ENCODE results near the gene ADGRA1.

ADGRA1 gene

GRCh38 chr10:133094286-133094685 lies 6.6 kb downstream of the ADGRA1 start:
- DNase-seq: no peak
- Histone ChIP-seq H3K79me1 (replicated peaks; ENCODE audit: low read length, poor library complexity, severe bottlenecking) (no peaks in the 10 kb centered on the region), H3K4me3 (ENCODE audit: insufficient read depth in 1 of 2, low read depth in 1 of 2, low read length in 2 of 2) (no peak overlapping the region), H3K9me3 (ENCODE audit: control insufficient read depth, low read length) (no peaks in the 10 kb centered on the region), H3K27ac (ENCODE audit: low read length, poor library complexity, severe bottlenecking) (no peak overlapping the region), H3K27me3 (ENCODE audit: control insufficient read depth in 1 of 2, insufficient read depth in 1 of 2, low read length in 2 of 2) (peaks cover 25 to 80% of the 10 kb centered on the region in 2 experiments), H3K9ac (ENCODE audit: low read length) (no peak overlapping the region), H3K4me1 (ENCODE audit: control insufficient read depth, insufficient read depth, low read depth, low read length) (no peaks in the 10 kb centered on the region), H3K36me3 (ENCODE audit: control insufficient read depth in 1 of 2, insufficient read depth in 2 of 2, low read depth in 1 of 2, low read length in 2 of 2) (no peaks in the 10 kb centered on the region), H2AK5ac (ENCODE audit: low read length, severe bottlenecking) (no peak overlapping the region), H3K4ac (ENCODE audit: low read depth in 1 of 2, low read length in 2 of 2) (no peak overlapping the region), H2BK5ac (ENCODE audit: low read depth, low read length, poor library complexity, severe bottlenecking) (no peak overlapping the region), H2BK15ac (ENCODE audit: low read depth, poor library complexity, severe bottlenecking) (no peak overlapping the region), H2BK12ac (ENCODE audit: low read length in 2 of 2) (no peak overlapping the region), H2BK120ac (ENCODE audit: low read depth, low read length) (no peak overlapping the region), H4K8ac (ENCODE audit: low read length) (no peak overlapping the region), H3K4me2 (ENCODE audit: low read length, poor library complexity, severe bottlenecking) (no peak overlapping the region), H2AFZ (ENCODE audit: low read depth, low read length) (no peak overlapping the region), H3K23ac (ENCODE audit: low read length in 2 of 2) (no peak overlapping the region), H3K14ac (ENCODE audit: low read length in 2 of 2) (no peak overlapping the region), H4K91ac (ENCODE audit: low read length) (no peak overlapping the region), H3K18ac (ENCODE audit: low read depth in 1 of 2, low read length in 2 of 2) (no peak overlapping the region)
- 86% methylated on average over 22 of the region's 22 CpGs for WGBS

GRCh38 chr10:133094866-133095265 lies 7.1 kb downstream of the ADGRA1 start:
- Histone ChIP-seq H2BK120ac (ENCODE audit: low read depth, low read length) (no peak overlapping the region), H3K4me2 (ENCODE audit: low read length, poor library complexity, severe bottlenecking) (no peak overlapping the region), H2AK5ac (ENCODE audit: low read length, severe bottlenecking) (no peak overlapping the region), H3K79me1 (replicated peaks; ENCODE audit: low read length, poor library complexity, severe bottlenecking) (no peaks in the 10 kb centered on the region), H3K14ac (ENCODE audit: low read length in 2 of 2) (no peak overlapping the region), H3K9ac (ENCODE audit: low read length) (no peak overlapping the region), H3K36me3 (ENCODE audit: control insufficient read depth in 1 of 2, insufficient read depth in 2 of 2, low read depth in 1 of 2, low read length in 2 of 2) (no peaks in the 10 kb centered on the region), H2AFZ (ENCODE audit: low read depth, low read length) (no peak overlapping the region), H3K27ac (ENCODE audit: low read length, poor library complexity, severe bottlenecking) (no peak overlapping the region), H3K9me3 (ENCODE audit: control insufficient read depth, low read length) (no peaks in the 10 kb centered on the region), H2BK12ac (ENCODE audit: low read length in 2 of 2) (no peak overlapping the region), H3K4me3 (ENCODE audit: insufficient read depth in 1 of 2, low read depth in 1 of 2, low read length in 2 of 2) (no peak overlapping the region), H3K27me3 (ENCODE audit: control insufficient read depth in 1 of 2, insufficient read depth in 1 of 2, low read length in 2 of 2) (peaks cover 19 to 80% of the 10 kb centered on the region in 2 experiments), H3K4ac (ENCODE audit: low read depth in 1 of 2, low read length in 2 of 2) (no peak overlapping the region), H3K23ac (ENCODE audit: low read length in 2 of 2) (no peak overlapping the region), H2BK15ac (ENCODE audit: low read depth, poor library complexity, severe bottlenecking) (no peak overlapping the region), H4K91ac (ENCODE audit: low read length) (no peak overlapping the region), H3K4me1 (ENCODE audit: control insufficient read depth, insufficient read depth, low read depth, low read length) (no peaks in the 10 kb centered on the region), H4K8ac (ENCODE audit: low read length) (no peak overlapping the region), H2BK5ac (ENCODE audit: low read depth, low read length, poor library complexity, severe bottlenecking) (no peak overlapping the region), H3K18ac (ENCODE audit: low read depth in 1 of 2, low read length in 2 of 2) (no peak overlapping the region)
- WGBS: 85% methylated on average over 17 of the region's 17 CpGs
- no peak for DNase-seq

- H2BK5ac ChIP-seq (ENCODE audit: low read depth, low read length, poor library complexity, severe bottlenecking): no peak overlapping the region
- H2AK5ac ChIP-seq (ENCODE audit: low read length, severe bottlenecking): no peak overlapping the region
- no peak overlapping the region for H2BK12ac ChIP-seq (ENCODE audit: low read length in 2 of 2)
- H2BK15ac ChIP-seq (ENCODE audit: low read depth, poor library complexity, severe bottlenecking): no peak overlapping the region
- no peak overlapping the region for H3K18ac ChIP-seq (ENCODE audit: low read depth in 1 of 2, low read length in 2 of 2)
- H3K4ac ChIP-seq (ENCODE audit: low read depth in 1 of 2, low read length in 2 of 2): no peak overlapping the region
- no peak overlapping the region for H3K14ac ChIP-seq (ENCODE audit: low read length in 2 of 2)
- 86% methylated on average over 16 of the region's 16 CpGs for WGBS
- no peaks in the 10 kb centered on the region for H3K4me1 ChIP-seq (ENCODE audit: control insufficient read depth, insufficient read depth, low read depth, low read length)
- H3K79me1 ChIP-seq (replicated peaks; ENCODE audit: low read length, poor library complexity, severe bottlenecking): no peaks in the 10 kb centered on the region
- no peak overlapping the region for H4K8ac ChIP-seq (ENCODE audit: low read length)
- no peak overlapping the region for H3K27ac ChIP-seq (ENCODE audit: low read length, poor library complexity, severe bottlenecking)
- no peak for DNase-seq
- no peak overlapping the region for H3K4me2 ChIP-seq (ENCODE audit: low read length, poor library complexity, severe bottlenecking)
- H2BK120ac ChIP-seq (ENCODE audit: low read depth, low read length): no peak overlapping the region
- peaks cover 13 to 80% of the 10 kb centered on the region in 2 experiments for H3K27me3 ChIP-seq (ENCODE audit: control insufficient read depth in 1 of 2, insufficient read depth in 1 of 2, low read length in 2 of 2)
- H3K9me3 ChIP-seq (ENCODE audit: control insufficient read depth, low read length): no peaks in the 10 kb centered on the region
- H3K36me3 ChIP-seq (ENCODE audit: control insufficient read depth in 1 of 2, insufficient read depth in 2 of 2, low read depth in 1 of 2, low read length in 2 of 2): no peaks in the 10 kb centered on the region
- H3K23ac ChIP-seq (ENCODE audit: low read length in 2 of 2): no peak overlapping the region
- no peak overlapping the region for H4K91ac ChIP-seq (ENCODE audit: low read length)
- H3K4me3 ChIP-seq (ENCODE audit: insufficient read depth in 1 of 2, low read depth in 1 of 2, low read length in 2 of 2): no peak overlapping the region
- H3K9ac ChIP-seq (ENCODE audit: low read length): no peak overlapping the region
- H2AFZ ChIP-seq (ENCODE audit: low read depth, low read length): no peak overlapping the region
Measured at GRCh38 chr10:133095586-133095985, 7.9 kb downstream of the ADGRA1 start.

- Histone ChIP-seq H2BK5ac (ENCODE audit: low read depth, low read length, poor library complexity, severe bottlenecking) (no peak overlapping the region), H3K27ac (ENCODE audit: low read length, poor library complexity, severe bottlenecking) (no peak overlapping the region), H3K4me3 (ENCODE audit: insufficient read depth in 1 of 2, low read depth in 1 of 2, low read length in 2 of 2) (peak overlapping the region in 1 of 2 experiments; percentile 7), H2BK120ac (ENCODE audit: low read depth, low read length) (no peak overlapping the region), H3K9me3 (ENCODE audit: control insufficient read depth, low read length) (no peaks in the 10 kb centered on the region), H3K36me3 (ENCODE audit: control insufficient read depth in 1 of 2, insufficient read depth in 2 of 2, low read depth in 1 of 2, low read length in 2 of 2) (no peaks in the 10 kb centered on the region), H2BK12ac (ENCODE audit: low read length in 2 of 2) (no peak overlapping the region), H2BK15ac (ENCODE audit: low read depth, poor library complexity, severe bottlenecking) (no peak overlapping the region), H3K18ac (ENCODE audit: low read depth in 1 of 2, low read length in 2 of 2) (no peak overlapping the region), H3K9ac (ENCODE audit: low read length) (no peak overlapping the region), H3K4me1 (ENCODE audit: control insufficient read depth, insufficient read depth, low read depth, low read length) (peaks cover 2% of the 10 kb centered on the region), H3K79me1 (replicated peaks; ENCODE audit: low read length, poor library complexity, severe bottlenecking) (no peaks in the 10 kb centered on the region), H2AFZ (ENCODE audit: low read depth, low read length) (no peak overlapping the region), H2AK5ac (ENCODE audit: low read length, severe bottlenecking) (no peak overlapping the region), H3K14ac (ENCODE audit: low read length in 2 of 2) (no peak overlapping the region), H3K4ac (ENCODE audit: low read depth in 1 of 2, low read length in 2 of 2) (no peak overlapping the region), H4K8ac (ENCODE audit: low read length) (no peak overlapping the region), H3K4me2 (ENCODE audit: low read length, poor library complexity, severe bottlenecking) (no peak overlapping the region), H3K27me3 (ENCODE audit: control insufficient read depth in 1 of 2, insufficient read depth in 1 of 2, low read length in 2 of 2) (peaks cover 12 to 82% of the 10 kb centered on the region in 2 experiments), H4K91ac (ENCODE audit: low read length) (no peak overlapping the region), H3K23ac (ENCODE audit: low read length in 2 of 2) (no peak overlapping the region)
- WGBS: 78% methylated on average over 26 of the region's 28 CpGs
- no peak for DNase-seq
Measured at GRCh38 chr10:133096616-133097269, 9.0 kb downstream of the ADGRA1 start.

Data from mesenchymal stem cell (in vitro differentiated cells and primary cell).